ENCODE results near the gene TP53.
A peak's percentile ranks its signal among the peaks of the same experiment; 100 is the strongest.

Gene TP53

GRCh38 chr17:7687908-7688807 is 868 bp upstream of the TP53 start, which contains the start of gene WRAP53:
Gene WRAP53 (plus strand): TSS chr17:7688477. CDS start chr17:7688649, 172 bp downstream.
- H3K27ac ChIP-seq (ENCODE audit: extremely low read depth, low read depth, low read length): peak within 1 kb of the TSS; percentile 96
- CTCF ChIA-PET: interaction anchor here (0.6 to 9.3 kb wide), 57 partner anchors 9 to 1905 kb away, joined by 3 to 207 read pairs (median 5); partner anchors contain the start of genes ATP1B2, CD68, DNAH2 and EFNB3
- H3K4me3 ChIP-seq (ENCODE audit: low read depth, low read length): peak within 1 kb of the TSS; percentile 93
- POLR2A ChIA-PET: interaction anchor here (0.6 to 6.2 kb wide), 57 partner anchors 11 to 642 kb away, joined by 3 to 215 read pairs (median 7); partner anchors contain the start of genes ATP1B2, CD68, CNTROB and DNAH2
- H3K4me1 ChIP-seq (ENCODE audit: control insufficient read depth, insufficient read depth, low read length): peaks cover 13% of the 10 kb centered on the region
- H3K36me3 ChIP-seq (ENCODE audit: control insufficient read depth in 2 of 2, insufficient read depth in 1 of 2, low read length in 2 of 2): peaks cover 22 to 25% of the 10 kb centered on the region in 2 experiments; a peak in 2 of 3 replicates
- no peaks in the 10 kb centered on the region for H3K9me3 ChIP-seq (ENCODE audit: control insufficient read depth, insufficient read depth, low read depth, low read length)
- 0 out of 2 replicates have a peak, but pooled peaks have one; percentile 13 for TF ChIP-seq ZNF677 (tag by site-specific recombination; IDR thresholded peaks at IDR 0.05)
- TF ChIP-seq ZSCAN18 (tag by site-specific recombination; IDR thresholded peaks at IDR 0.05): no peak
- peak; percentile 75 for TF ChIP-seq SP2 (tag by site-specific recombination; IDR thresholded peaks at IDR 0.05)
- peak; percentile 31; the same call in 1 of the 2 replicates for TF ChIP-seq ZNF639 (tag by site-specific recombination; IDR thresholded peaks at IDR 0.05)
- no peak for TF ChIP-seq ZNF473 (tag by site-specific recombination; IDR thresholded peaks at IDR 0.05)
- TF ChIP-seq BCL11A (tag by site-specific recombination; IDR thresholded peaks at IDR 0.05; ENCODE audit: low read depth): 0 out of 2 replicates have a peak, but pooled peaks have one; percentile 19
- TF ChIP-seq ZNF214 (tag by site-specific recombination; IDR thresholded peaks at IDR 0.05; ENCODE audit: borderline replicate concordance): no peak
- peak; percentile 22; the same call in 1 of the 2 replicates for TF ChIP-seq ZNF561 (tag by site-specific recombination; IDR thresholded peaks at IDR 0.05; ENCODE audit: borderline replicate concordance)
- TF ChIP-seq FEZF1 (tag by site-specific recombination; IDR thresholded peaks at IDR 0.05): no peak
- TF ChIP-seq ZNF501 (tag by site-specific recombination; IDR thresholded peaks at IDR 0.05): peak; percentile 24; the same call in 1 of the 2 replicates
- 0 out of 2 replicates have a peak, but pooled peaks have one; percentile 19 for TF ChIP-seq REST (tag by site-specific recombination; IDR thresholded peaks at IDR 0.05)
- no peak for TF ChIP-seq MEIS1 (CRISPR knock-in tag; IDR thresholded peaks at IDR 0.05; ENCODE audit: borderline replicate concordance)
- TF ChIP-seq ZBTB8A (tag by site-specific recombination; IDR thresholded peaks at IDR 0.05): peak; percentile 31; the same call in 1 of the 2 replicates
- no peak for TF ChIP-seq ZNF350 (tag by site-specific recombination; IDR thresholded peaks at IDR 0.05)
- TF ChIP-seq ZBTB20 (tag by site-specific recombination; IDR thresholded peaks at IDR 0.05): peak; percentile 35; the same call in 1 of the 2 replicates
- no peak for TF ChIP-seq ZNF692 (tag by site-specific recombination; IDR thresholded peaks at IDR 0.05)
- TF ChIP-seq ZNF513 (tag by site-specific recombination; IDR thresholded peaks at IDR 0.05): no peak
- TF ChIP-seq ZNF645 (tag by site-specific recombination; IDR thresholded peaks at IDR 0.05): no peak
- no peak for TF ChIP-seq ZNF571 (tag by site-specific recombination; IDR thresholded peaks at IDR 0.05)
- TF ChIP-seq ZFP3 (tag by site-specific recombination; IDR thresholded peaks at IDR 0.05; ENCODE audit: low read depth): no peak
- TF ChIP-seq ZNF184 (tag by site-specific recombination; IDR thresholded peaks at IDR 0.05): peak; percentile 38; the same call in 1 of the 2 replicates
- TF ChIP-seq ZNF600 (tag by site-specific recombination; IDR thresholded peaks at IDR 0.05): peak; percentile 70
- peak; percentile 48; the same call in 1 of the 2 replicates for TF ChIP-seq KLF16 (tag by site-specific recombination; IDR thresholded peaks at IDR 0.05)
- 0 out of 2 replicates have a peak, but pooled peaks have one; percentile 50 for TF ChIP-seq BCL11B (tag by site-specific recombination; IDR thresholded peaks at IDR 0.05; ENCODE audit: low read depth)
- TF ChIP-seq ZNF701 (tag by site-specific recombination; IDR thresholded peaks at IDR 0.05): no peak
- TF ChIP-seq ZFP69B (tag by site-specific recombination; IDR thresholded peaks at IDR 0.05): 0 out of 2 replicates have a peak, but pooled peaks have one; percentile 17
